Caco-2 (cell line): ENCODE measurements around the gene PTGFRN. TPM values are rescaled to one million over a fixed set of nuclear protein-coding genes. Genes with fewer than 3 reads are reported as not detected.

Experiments
- BruUV-seq: library from RNA; stranded (reverse); fragments of 400-500 nt; replicated peaks from 2 replicates; lab custom pipeline; 2021; lab: Mats Ljungman, UMichigan
- CTCF ChIA-PET: fragments of 300-600 bp; sonication (Branson Sonifier 250); formaldehyde crosslinking; loops from one replicate; lab custom pipeline; 2022; ENCODE audit warnings: antibody characterized with exemption; lab: Charles Lee
- POLR2A ChIA-PET: fragments of 300-600 bp; sonication (Branson Sonifier 250); formaldehyde crosslinking; loops from one replicate; lab custom pipeline; 2022; ENCODE audit warnings: antibody characterized with exemption; lab: Charles Lee
- DNase-seq, 2 experiments: peaks; one replicate each; pipeline versions ENCODE4 v3.0.0 to v3.0.0-alpha.2; 2020 to 2022
- H3K27me3 ChIP-seq: replicated peaks from 2 replicates; pipeline ENCODE4 v1.6.0; 2011; ENCODE audit warnings: low read length; ENCODE audit not compliant: control insufficient read depth, insufficient read depth
- H3K36me3 ChIP-seq: 2 replicates; pipeline ENCODE4 v1.5.1; 2011; ENCODE audit warnings: low read length; ENCODE audit not compliant: control insufficient read depth, insufficient read depth
- H3K4me1 ChIP-seq: fragments of 250-450 bp; sonication (Bioruptor Pico); 2 replicates; pipeline ENCODE4 v1.5.1; 2020; ENCODE audit warnings: mild to moderate bottlenecking
- H3K4me3 ChIP-seq: 2 replicates; pipeline ENCODE4 v1.5.1; 2011; ENCODE audit warnings: low read depth, mild to moderate bottlenecking, control low read depth, low read length
- H3K9me3 ChIP-seq: fragments of 250-450 bp; sonication (Bioruptor Pico); 2 replicates; pipeline ENCODE4 v1.5.1; 2020; ENCODE audit warnings: mild to moderate bottlenecking, moderate library complexity
- H3K27ac Mint-ChIP-seq: one replicate; pipeline ENCODE4 v1.8.0; 2022; ENCODE audit warnings: mixed read lengths; ENCODE audit not compliant: unreplicated experiment
- H3K27me3 Mint-ChIP-seq: one replicate; pipeline ENCODE4 v1.8.0; 2022; ENCODE audit warnings: mixed read lengths; ENCODE audit not compliant: insufficient read depth, unreplicated experiment
- H3K36me3 Mint-ChIP-seq: one replicate; pipeline ENCODE4 v1.8.0; 2022; ENCODE audit warnings: mild to moderate bottlenecking, mixed read lengths; ENCODE audit not compliant: insufficient read depth, unreplicated experiment
- H3K4me1 Mint-ChIP-seq: one replicate; pipeline ENCODE4 v1.8.0; 2022; ENCODE audit warnings: low read depth, mixed read lengths; ENCODE audit not compliant: unreplicated experiment
- H3K4me3 Mint-ChIP-seq: one replicate; pipeline ENCODE4 v1.8.0; 2022; ENCODE audit warnings: mild to moderate bottlenecking, moderate library complexity, mixed read lengths; ENCODE audit not compliant: unreplicated experiment
- H3K9me3 Mint-ChIP-seq: one replicate; pipeline ENCODE4 v1.8.0; 2022; ENCODE audit warnings: mixed read lengths; ENCODE audit not compliant: unreplicated experiment
- CTCF ChIP-seq, 2 experiments: fragments of 200-600 bp in 1 of 2; IDR thresholded peaks; 1 replicate in 1 of 2; 2 replicates in 1 of 2; pipeline versions ENCODE4 v1.5.1 to v1.8.0; 2011 to 2022; ENCODE audit warnings: antibody characterized with exemption in 1 of 2, control low read depth in 1 of 2, inconsistent platforms in 1 of 2, low read depth in 1 of 2, low read length in 1 of 2, mild to moderate bottlenecking in 1 of 2, moderate library complexity in 1 of 2; ENCODE audit not compliant: insufficient read depth in 1 of 2, severe bottlenecking in 1 of 2, unreplicated experiment in 1 of 2
- intact Hi-C: fragments of 100-400 bp; cut with micrococcal nuclease; formaldehyde crosslinking; loops from one replicate; pipeline ENCODE4 v1.10.0; 2022; ENCODE audit not compliant: unreplicated experiment
- total RNA-seq: library from RNA; stranded (reverse); gene quantifications from 2 replicates; pipeline ENCODE4 v1.2.3, GENCODE V29; 2022

The PTGFRN gene
- total RNA-seq, 1 experiment from 2014 or later = 16.2 TPM

- Mint-ChIP-seq H3K4me1 (no peaks in the 10 kb centered on the region), H3K27me3 (no peaks in the 10 kb centered on the region), H3K27ac (no peak overlapping the region), H3K36me3 (no peaks in the 10 kb centered on the region), H3K4me3 (no peak overlapping the region), H3K9me3 (no peaks in the 10 kb centered on the region)
- H3K36me3 ChIP-seq = no peaks in the 10 kb centered on the region
- no peak for TF ChIP-seq CTCF (IDR thresholded peaks at IDR 0.05; ENCODE audit: insufficient read depth in 1 of 2, low read depth in 1 of 2, low read length in 1 of 2, severe bottlenecking in 1 of 2, unreplicated experiment in 1 of 2)
- peaks cover 7% of the 10 kb centered on the region; the same call in 1 of the 2 replicates for H3K4me1 ChIP-seq
- no peak for DNase-seq
- no peaks in the 10 kb centered on the region for H3K27me3 ChIP-seq
- no TSS peak for BruUV-seq
- intact Hi-C loops = loop anchor here (10.0 kb wide), 1 partner anchor 140 kb away; no protein-coding TSS in a partner anchor
- no peaks in the 10 kb centered on the region for H3K9me3 ChIP-seq
- ChIA-PET POLR2A (no interaction called here), CTCF (no interaction called here)
- H3K4me3 ChIP-seq = no peak overlapping the region
Observed at GRCh38 chr1:116914667-116915066, 5.0 kb downstream of the PTGFRN start.

- H3K27me3 Mint-ChIP-seq = no peaks in the 10 kb centered on the region
- Histone ChIP-seq H3K27me3 (no peaks in the 10 kb centered on the region), H3K4me1 (peaks cover 7% of the 10 kb centered on the region; the same call in 1 of the 2 replicates), H3K36me3 (no peaks in the 10 kb centered on the region), H3K9me3 (no peaks in the 10 kb centered on the region), H3K4me3 (no peak overlapping the region)
- intact Hi-C loops = loop anchor here (10.0 kb wide), 1 partner anchor 140 kb away; no protein-coding TSS in a partner anchor
- no peaks in the 10 kb centered on the region for H3K4me1 Mint-ChIP-seq
- no peaks in the 10 kb centered on the region for H3K36me3 Mint-ChIP-seq
- no TSS peak for BruUV-seq
- H3K4me3 Mint-ChIP-seq = no peak overlapping the region
- H3K9me3 Mint-ChIP-seq = no peaks in the 10 kb centered on the region
- POLR2A ChIA-PET = no interaction called here
- no peak for TF ChIP-seq CTCF (IDR thresholded peaks at IDR 0.05; ENCODE audit: insufficient read depth in 1 of 2, low read depth in 1 of 2, low read length in 1 of 2, severe bottlenecking in 1 of 2, unreplicated experiment in 1 of 2)
- CTCF ChIA-PET = no interaction called here
- no peak for DNase-seq
- no peak overlapping the region for H3K27ac Mint-ChIP-seq
Observed at GRCh38 chr1:116915086-116915661, 5.5 kb downstream of the PTGFRN start.

- Mint-ChIP-seq H3K4me3 (no peak overlapping the region), H3K27ac (no peak overlapping the region), H3K27me3 (no peaks in the 10 kb centered on the region), H3K36me3 (no peaks in the 10 kb centered on the region), H3K4me1 (no peaks in the 10 kb centered on the region), H3K9me3 (no peaks in the 10 kb centered on the region)
- Histone ChIP-seq H3K4me1 (peaks cover 8% of the 10 kb centered on the region), H3K36me3 (no peaks in the 10 kb centered on the region), H3K27me3 (no peaks in the 10 kb centered on the region), H3K9me3 (no peaks in the 10 kb centered on the region), H3K4me3 (no peak overlapping the region)
- CTCF ChIA-PET = no interaction called here
- POLR2A ChIA-PET = interaction anchor here (0.6 kb wide), 1 partner anchor 62 kb away, joined by 3 read pairs; no protein-coding TSS in a partner anchor
- DNase-seq = no peak
- intact Hi-C loops = loop anchor here (10.0 kb wide), 1 partner anchor 139 kb away; no protein-coding TSS in a partner anchor
- no peak for TF ChIP-seq CTCF (IDR thresholded peaks at IDR 0.05; ENCODE audit: insufficient read depth in 1 of 2, low read depth in 1 of 2, low read length in 1 of 2, severe bottlenecking in 1 of 2, unreplicated experiment in 1 of 2)
- BruUV-seq = no TSS peak
Observed at GRCh38 chr1:116916002-116916401, 6.3 kb downstream of the PTGFRN start.
